Measurements from ENCODE around the gene GUCA2A.

Gene GUCA2A

DNA sequence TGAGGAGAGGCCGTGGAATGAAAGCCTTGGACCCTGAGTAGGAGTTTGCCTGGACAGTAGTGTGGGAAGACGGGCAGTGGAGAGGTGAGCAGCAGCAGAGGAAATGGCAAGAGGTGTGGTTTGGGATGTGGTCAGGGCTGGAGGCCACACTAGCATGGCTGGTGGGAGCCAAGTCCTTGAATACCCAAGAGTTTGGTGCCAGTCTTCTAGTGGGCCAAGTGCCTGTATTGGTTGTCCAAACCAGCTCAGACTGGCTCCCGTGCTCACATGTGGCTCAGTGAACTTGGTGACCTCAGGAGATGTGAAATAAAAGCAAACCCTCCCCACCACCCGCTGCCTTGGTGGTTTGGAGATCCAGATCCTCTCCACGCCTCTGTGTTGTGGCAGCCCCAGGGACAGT, 2.4 kb downstream of the GUCA2A start:
- Histone ChIP-seq H3K4me3 (no peak overlapping the region), H3K27ac (no peak overlapping the region)

DNA sequence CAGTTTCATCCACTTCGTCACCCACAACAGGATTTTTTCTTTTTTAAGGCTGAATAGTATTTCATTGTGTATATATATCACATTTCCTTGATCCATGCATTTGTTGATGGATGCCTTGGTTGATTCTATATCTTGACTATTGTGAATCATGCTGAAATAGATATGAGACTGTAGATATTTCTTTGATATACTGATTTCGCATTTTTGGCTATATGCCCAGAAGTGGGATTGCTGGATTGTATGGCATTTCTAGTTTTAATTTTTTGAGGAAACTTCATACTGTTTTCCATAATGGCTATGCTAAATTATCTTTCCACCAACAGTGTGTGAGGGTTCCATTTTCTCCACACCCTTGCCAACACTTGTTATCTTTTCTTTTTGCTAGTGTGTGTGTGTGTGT, 6.4 kb downstream of the GUCA2A start:
- no peak overlapping the region for H3K4me3 ChIP-seq

DNA sequence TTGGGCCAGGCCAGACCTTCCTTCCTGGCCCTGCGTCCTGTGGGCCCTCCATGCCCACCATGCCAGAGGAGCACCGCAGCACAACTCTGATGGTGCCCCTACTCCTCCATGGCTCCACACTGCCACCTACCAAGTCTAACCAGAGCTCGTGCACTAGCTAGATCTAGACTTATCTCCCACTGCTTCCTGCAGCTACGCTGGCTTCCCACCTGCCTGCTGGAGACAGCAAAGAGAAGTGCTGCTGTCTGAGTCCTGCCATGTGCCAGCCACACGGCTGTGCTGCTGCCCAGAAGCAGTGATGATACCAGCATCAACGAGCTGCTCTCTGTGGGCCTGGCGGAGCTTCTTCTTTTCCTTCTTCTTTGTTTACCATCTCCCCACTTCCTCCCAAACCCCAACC, 6.9 kb downstream of the GUCA2A start:
- Histone ChIP-seq H3K27ac (no peak overlapping the region), H3K4me3 (no peak overlapping the region)

More for the DNA sequence above, 6.4 kb downstream of the GUCA2A start:
- H3K27ac ChIP-seq = no peak overlapping the region

DNA sequence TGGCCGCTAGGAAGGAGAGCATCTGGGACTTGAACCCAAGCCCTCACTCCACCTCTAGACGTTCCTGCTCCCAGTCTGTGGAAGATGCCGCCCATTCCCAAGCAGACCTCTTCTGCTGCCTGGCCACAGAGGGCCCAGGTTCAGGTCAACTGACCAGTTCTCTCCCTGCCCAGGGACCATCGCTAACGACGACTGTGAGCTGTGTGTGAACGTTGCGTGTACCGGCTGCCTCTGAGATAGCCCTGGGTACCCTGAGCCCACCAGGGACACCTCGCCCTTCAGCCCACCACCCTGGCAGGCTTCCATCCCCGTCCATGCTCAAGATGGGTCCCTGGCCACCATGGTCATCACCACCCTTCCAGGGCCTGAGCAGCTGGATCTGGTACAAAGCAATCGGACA, 9.2 kb downstream of the GUCA2A start:
- Histone ChIP-seq H3K4me3 (no peak overlapping the region), H3K27ac (no peak overlapping the region)

DNA sequence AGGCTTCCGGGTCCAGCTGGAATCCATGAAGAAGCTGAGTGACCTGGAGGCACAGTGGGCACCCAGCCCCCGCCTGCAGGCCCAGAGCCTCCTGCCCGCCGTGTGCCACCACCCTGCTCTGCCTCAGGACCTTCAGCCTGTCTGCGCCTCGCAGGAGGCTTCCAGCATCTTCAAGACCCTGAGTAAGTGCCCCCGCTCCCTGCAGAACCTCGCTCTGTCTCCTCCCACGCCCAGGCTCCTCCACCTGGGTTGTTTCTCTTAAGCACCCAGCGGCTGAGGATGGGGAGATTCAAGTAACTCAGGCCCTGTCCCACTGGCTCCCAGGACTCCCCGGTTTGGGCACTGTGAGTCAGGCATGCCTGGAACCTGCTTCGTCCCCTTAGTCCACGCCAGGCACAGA, 9.9 kb downstream of the GUCA2A start:
- Histone ChIP-seq H3K27ac (no peak overlapping the region), H3K4me3 (no peak overlapping the region)

DNA sequence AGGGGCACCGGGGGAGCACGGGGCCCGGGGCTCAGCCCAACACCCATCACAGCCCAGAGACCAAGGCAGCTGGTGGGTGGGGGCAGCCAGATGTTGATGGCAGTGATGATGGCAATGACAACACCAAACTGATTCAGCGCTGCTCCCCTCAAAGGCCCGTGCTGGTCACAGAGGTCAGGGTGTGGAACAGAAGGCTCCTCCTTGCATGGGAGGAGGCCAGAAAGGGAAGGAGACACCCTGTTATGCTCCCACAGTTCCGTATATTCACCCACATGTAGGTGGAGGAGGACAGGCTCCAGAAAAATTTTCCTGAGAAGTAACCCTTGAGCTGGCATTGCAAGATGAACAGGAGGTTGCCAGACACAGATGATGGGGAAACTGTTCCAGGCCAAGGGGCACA, 10.9 kb downstream of the GUCA2A start:
- no peak overlapping the region for H3K27ac ChIP-seq
- no peak overlapping the region for H3K4me3 ChIP-seq

DNA sequence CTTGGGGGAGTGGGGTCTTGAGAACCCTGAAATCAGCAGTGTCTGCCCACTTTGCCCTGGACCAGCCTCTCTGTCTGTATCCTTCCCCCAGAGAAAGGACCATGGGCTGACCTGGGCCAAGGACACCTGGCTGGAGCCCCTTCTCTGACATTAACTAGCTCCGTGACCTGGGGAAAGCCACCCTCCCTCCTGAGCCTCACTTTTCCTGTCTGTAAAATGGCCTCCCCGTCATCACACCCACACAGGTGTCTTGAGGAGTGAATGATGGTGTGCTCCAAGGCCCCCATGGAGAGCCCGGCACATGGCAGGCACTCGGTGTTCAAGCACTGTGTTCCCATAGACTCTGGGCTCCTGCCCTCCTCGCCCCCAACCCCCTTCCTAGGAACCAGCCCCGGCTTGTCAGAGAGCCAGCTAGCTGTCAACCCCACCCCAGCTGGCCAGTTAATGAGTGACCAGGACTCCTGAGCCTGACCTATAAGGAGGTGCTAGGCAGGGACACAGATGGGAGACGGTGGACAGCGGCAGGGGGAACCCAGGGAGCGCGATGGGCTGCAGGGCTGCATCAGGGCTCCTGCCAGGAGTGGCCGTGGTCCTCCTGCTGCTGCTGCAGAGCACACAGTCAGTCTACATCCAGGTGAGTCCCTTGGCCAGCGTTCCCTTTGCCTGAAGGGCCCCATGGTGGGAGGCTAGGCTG, 11.5 kb downstream of the GUCA2A start, which contains the start of gene GUCA2B:
GUCA2B (plus strand) TSS at position 504 of the 694 bp plus-strand sequence; CDS start at position 545, 41 bp downstream.
- no peak within 1 kb of the TSS for H3K27ac ChIP-seq
- no peak within 1 kb of the TSS for H3K4me3 ChIP-seq

DNA sequence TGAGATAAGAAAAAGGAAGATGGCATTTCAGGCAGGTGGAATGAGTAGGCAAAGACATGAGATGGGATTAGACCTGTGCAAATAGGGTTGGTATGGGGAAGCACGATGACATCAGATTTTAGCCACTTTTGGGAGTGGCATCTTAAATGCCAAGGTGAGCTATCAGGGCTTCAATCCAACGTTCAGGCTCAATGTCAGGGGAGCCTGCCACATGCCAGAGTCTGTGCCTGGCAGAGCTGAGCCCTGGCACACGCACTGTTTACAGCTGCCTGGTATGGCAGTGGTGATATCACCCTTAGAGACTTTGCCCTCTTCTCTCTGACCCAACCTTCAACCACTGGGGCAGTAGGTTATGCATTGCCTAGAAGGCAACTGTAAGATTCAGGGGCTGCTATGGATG, 12.4 kb downstream of the GUCA2A start:
- H3K27ac ChIP-seq = no peak overlapping the region
- H3K4me3 ChIP-seq = no peak overlapping the region

DNA sequence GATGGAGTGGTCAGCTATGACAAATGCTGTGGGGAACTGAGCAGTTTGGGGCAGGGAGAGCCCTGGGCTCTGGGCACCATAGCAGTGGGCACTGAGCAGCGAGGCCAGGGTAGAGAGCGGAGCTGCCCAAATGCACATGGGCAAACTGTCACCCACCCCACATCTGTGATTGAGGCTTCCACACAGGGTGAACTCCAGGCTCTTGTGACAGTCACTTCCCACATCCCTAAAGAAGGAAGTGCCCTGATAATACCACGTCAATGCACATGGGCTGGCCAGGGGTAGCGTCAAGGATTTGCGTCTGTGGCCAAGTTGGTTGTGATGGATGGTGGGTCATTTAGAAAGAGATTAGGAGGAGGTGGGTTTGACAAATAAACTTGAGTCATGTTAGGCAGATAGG, 13.9 kb downstream of the GUCA2A start:
- Histone ChIP-seq H3K4me3 (no peak overlapping the region), H3K27ac (no peak overlapping the region)

DNA sequence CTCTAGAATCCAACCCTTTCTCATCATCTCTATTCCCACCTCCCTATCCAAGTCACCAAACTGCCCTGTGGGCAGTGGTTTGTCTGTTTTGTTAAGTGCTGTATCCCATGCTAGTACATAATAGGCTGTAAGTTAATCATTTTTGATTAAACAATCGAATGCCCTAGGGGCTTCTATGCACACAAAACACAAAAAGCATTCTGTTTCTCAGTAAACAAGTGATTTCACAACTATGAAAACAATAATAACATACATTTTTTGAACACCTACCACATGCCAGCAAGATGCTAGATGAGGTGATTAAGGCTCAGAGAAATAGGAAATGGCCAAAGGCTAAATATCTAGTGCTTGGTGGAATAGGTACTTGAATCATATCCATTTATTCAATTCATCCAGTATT, 16.4 kb downstream of the GUCA2A start:
- H3K4me3 ChIP-seq = no peak overlapping the region
- no peak overlapping the region for H3K27ac ChIP-seq

DNA sequence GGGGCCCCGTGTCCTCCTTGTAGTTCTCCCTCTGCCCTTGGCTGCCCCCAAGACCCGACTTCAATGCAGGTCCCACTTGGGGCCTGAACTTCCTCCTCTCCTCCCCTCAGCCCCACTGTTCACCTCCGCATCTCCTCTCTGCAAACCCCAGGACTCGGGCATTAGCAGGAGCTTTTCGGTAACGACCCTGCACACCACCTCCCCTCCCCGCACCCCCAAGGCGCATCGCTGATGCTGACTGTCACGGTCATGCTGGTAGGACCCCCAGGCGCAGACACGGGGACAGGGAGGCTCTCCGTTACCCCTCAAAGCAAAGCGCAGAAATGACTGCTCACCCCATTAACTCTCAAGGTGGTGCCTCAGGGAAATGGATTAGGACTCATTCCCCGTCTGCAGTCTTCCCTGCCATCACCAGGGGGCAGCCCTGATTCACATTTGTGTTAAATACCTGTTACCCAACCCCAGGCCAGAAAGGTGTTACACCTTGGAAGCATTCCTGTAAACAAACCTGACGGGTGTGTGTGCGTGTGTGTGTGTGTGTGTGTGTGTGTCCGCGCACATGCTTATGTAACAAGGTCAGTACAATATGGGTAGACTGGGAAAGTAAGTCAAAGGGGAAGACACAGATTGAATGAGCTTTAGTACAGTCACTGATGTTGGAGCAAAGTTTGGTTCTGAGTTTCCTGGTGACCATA, 17.8 kb downstream of the GUCA2A start:
- Histone ChIP-seq H3K27ac (no peak overlapping the region), H3K4me3 (peak overlapping the region in 1 of 7 experiments; percentile 24)

DNA sequence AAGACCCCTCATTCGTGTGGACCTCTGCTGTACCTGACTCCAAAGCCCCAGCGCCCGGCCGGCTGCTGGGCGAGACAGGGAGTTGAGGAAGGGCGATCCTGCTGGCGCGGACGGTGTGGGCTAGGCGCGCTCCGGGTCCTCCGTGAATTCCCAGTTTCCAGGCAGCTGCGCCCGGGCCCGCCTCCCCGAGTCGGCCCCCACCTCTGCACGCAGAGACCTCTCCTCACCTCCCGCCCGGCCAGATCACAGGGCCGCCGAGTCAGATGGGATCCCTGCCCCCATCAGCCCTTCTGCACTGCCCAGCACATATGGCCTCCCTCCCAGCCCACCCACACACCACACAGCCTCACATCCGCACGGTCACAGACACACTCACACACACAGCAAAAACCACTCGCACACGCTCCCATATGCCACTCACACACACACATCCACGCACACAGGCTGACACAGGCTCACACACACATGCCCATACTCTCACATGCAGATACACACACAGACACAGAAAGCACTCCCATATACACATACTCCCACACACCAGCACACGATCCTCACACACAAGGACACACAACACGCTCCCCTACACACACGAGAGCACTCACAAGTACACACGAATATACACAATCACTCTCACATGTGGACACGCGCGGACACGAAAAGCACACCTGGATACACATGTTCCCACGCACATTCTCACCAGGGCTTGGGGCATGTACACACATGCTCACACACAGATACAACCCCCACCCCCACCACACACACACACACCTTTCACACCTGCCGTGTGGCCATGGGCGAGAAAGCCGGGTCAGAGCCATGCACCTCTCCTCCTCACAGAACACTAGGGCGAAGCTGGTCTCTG, 18.6 kb downstream of the GUCA2A start:
- Histone ChIP-seq H3K27ac (no peak overlapping the region), H3K4me3 (no peak overlapping the region)

DNA sequence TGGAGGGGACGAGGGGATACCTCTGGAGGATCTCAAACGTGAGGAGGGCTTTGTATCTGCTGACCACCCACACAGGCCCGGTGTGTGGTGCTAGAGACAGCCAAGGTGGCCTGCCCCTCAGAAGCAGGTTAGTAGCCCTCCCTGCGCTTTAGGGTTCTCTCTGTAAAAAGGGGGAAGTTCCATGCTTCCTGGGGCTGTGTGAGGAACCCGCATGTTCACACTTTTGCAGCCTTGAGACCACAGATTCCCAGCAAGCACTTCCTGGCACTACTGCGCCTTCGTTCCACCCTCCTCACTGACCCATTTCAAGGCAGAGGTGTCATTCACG, 19.2 kb downstream of the GUCA2A start:
- Histone ChIP-seq H3K4me3 (no peak overlapping the region), H3K27ac (no peak overlapping the region)

DNA sequence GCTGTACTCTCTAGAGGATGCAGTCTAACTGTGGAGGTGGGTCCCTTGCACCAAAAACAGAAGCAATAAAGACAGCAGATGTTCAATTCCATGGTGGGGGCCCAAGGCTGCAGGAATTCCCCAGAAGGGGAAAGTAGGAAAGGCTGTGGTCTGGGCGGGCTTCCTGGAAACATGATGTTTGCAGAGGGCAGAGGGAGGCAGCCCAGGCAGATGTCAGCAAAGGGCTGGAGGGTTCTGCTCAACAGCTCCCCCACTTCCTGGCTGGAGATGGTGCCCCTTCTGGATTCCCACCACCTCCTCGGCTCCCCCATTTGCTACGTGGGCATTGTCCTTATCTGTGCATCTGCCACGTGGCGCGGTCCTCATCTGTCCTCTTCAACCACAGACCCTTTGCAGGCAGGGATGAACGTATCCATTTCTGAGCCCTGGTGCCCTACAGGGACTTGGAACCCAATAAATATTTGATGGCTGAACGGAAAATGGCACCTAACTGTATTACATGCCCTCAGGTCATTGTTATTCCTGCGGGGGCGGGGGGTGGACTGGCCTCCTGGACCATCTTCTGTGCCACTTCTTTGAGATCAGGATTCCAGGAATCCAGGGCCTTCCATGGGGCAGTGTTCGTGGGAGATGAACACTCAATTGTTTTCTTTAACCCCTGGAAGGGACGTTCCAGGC, 19.7 kb downstream of the GUCA2A start:
- no peak overlapping the region for H3K4me3 ChIP-seq
- H3K27ac ChIP-seq = no peak overlapping the region

DNA sequence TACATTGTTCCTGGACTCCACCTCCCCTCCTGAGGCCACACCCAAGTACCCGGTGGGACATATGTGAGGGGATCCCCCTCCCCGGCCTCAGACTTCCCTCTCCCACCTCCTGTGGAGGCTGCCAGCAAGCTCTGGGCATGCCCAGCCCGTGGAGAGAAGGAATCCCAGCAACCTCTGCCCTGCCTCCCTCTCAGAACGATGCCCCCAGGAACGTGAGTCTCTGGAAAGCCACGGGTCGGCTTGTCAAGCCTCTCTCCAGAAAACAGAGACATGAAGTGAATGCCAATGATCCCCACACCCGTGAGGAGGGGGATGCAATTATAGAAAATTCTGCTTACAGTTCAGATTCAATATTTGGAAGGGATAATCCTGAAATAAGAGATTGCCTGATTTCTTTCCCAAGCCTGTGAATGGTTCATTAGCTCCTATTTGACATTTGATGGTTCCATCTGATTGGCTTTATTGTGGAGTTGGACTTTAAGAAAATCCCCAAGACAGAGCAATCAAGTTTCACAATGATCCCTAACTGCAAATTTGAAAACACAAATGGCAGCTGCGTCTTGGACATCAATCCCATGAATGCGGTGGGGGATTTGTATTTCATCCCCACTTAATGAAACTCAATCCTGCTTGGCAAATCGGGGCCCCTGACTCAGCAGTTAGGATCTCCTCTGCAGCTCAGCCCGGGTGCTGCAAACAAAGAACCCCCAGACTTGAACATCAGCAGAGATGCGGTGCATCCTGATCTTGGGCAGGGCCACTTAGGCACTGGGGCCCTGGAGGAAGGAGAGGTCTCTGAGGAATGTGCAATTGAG, 20.4 kb downstream of the GUCA2A start:
- H3K27ac ChIP-seq = no peak overlapping the region
- no peak overlapping the region for H3K4me3 ChIP-seq

DNA sequence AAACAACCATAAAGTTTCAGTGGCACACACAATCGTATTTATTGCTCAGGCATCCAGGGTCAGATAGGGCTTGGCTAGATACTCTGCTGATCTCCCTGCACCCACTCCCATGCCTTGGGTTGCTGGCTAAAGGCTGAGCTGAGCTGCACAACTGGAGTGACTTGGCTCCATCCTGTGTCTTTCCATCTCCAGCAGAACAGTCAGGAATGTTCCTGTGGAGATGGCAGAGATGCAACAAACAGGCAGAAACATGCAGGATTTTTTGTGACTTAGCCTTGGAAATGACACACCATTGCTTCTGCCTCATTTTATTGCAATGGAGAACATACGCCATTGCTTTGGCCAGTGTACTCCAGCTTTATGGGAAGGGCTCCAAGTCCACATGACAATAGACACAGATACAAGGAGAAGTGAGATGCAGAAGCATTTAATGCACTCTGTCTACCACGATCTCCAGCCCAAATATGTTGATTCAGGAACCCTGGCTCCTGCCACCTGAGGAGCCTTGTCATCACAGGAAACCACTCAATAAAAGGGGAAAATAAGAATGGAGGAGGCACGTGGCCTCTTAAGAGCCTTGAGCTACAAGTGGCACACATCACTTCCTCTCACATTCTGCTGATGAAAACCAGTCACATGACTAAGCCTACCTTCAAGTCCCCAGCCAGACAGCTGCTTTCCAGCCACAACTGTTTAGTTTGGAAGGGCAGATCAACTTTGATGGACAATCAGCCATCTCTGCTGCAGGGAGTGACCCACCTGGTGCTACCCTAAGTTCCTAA, 21.5 kb downstream of the GUCA2A start:
- no peak overlapping the region for H3K27ac ChIP-seq
- no peak overlapping the region for H3K4me3 ChIP-seq

DNA sequence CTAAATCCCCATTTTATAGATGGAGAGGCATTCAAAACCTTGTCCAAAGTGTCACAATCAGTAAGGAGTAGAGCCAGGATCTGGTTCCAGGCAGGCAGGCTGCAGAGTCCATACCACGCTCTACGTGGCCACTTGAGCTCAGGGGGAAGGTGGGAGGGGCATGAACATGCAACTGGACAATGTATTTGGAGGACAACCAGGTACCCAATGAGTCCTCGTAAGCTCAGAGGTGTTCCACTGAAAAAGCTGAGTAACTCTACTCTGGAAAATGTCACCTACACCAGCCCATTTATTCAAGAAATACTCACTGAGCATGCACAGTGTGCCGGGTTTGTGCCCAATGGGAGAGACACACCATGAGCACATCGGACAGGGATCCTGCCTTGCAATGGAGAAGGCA, 22.6 kb downstream of the GUCA2A start:
- Histone ChIP-seq H3K27ac (no peak overlapping the region), H3K4me3 (no peak overlapping the region)

DNA sequence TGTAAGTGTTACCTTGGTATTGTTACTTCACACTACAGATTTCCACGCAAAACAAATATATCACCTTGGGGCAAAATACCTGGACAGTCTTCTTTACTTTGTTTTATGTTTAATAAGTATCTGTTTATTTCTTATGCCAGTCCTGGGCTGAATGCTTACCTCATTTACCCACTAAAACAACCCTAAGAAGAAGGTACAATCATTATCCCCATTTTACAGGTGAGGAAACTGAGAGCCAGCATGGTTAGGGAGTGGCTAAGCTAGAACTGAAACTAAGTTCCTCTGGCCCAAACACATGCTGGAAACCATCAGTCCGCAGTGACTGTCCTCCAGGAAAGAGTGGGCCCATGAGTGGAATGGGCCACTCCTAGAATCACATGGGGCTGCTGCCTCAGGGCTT, 24.4 kb downstream of the GUCA2A start:
- H3K4me3 ChIP-seq = no peak overlapping the region

DNA sequence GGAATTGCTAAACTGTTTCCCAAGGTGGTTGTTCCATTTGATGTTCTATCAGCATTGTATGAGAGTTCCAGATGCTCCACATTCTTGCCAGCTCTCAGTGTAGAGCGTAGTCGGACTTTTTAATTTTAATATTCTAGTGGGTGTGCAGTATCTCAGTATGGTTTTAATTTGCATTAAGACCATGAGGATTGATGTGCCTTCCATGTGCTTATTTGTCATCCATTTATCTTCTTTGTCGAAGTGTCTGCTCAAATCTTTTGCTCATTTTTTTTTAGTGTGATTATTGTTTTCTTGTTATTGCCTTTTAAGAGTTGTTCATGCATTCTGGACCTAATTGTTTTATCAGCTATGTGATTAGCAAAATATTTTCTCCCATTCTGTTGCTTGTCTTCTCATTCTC, 25.1 kb downstream of the GUCA2A start:
- H3K4me3 ChIP-seq = no peak overlapping the region

More for the DNA sequence above, 24.4 kb downstream of the GUCA2A start:
- H3K27ac ChIP-seq = no peak overlapping the region

More for the DNA sequence above, 25.1 kb downstream of the GUCA2A start:
- H3K27ac ChIP-seq = no peak overlapping the region

Measured in skin epidermis (tissue), 12 donors.